Activated B cell treated with CpG ODN at 0.5 μM for 24 hours (primary cell): ENCODE data around the gene ALX3. TPM values are rescaled to one million over a fixed set of nuclear protein-coding genes. Genes with fewer than 3 reads are reported as not detected.

Source experiments
- ATAC-seq: fragments of 200-7000 bp; cut with Tn5 transposase; one replicate; pipeline ENCODE4 v1.10.0; 2021; ENCODE audit warnings: low read depth, mild to moderate bottlenecking, moderate library complexity
- CTCF ChIA-PET: fragments of 350-600 bp; sonication (Branson Sonifier 250); formaldehyde crosslinking; loops from one replicate; lab custom pipeline; 2021; ENCODE audit warnings: antibody characterized with exemption; lab: Charles Lee
- POLR2A ChIA-PET: fragments of 350-600 bp; sonication (Branson Sonifier 250); formaldehyde crosslinking; loops from one replicate; lab custom pipeline; 2021; ENCODE audit warnings: antibody characterized with exemption; lab: Charles Lee
- DNase-seq: peaks from one replicate; pipeline ENCODE4 v3.0.0; 2022
- H3K27ac Mint-ChIP-seq: one replicate; pipeline ENCODE4 v1.8.0; 2020; ENCODE audit warnings: mixed read lengths
- H3K27me3 Mint-ChIP-seq: one replicate; pipeline ENCODE4 v1.8.0; 2021; ENCODE audit warnings: mixed read lengths
- H3K36me3 Mint-ChIP-seq: one replicate; pipeline ENCODE4 v1.8.0; 2021; ENCODE audit warnings: low read depth, mixed read lengths
- H3K4me1 Mint-ChIP-seq: one replicate; pipeline ENCODE4 v1.8.0; 2021; ENCODE audit warnings: mixed read lengths
- H3K4me3 Mint-ChIP-seq: one replicate; pipeline ENCODE4 v1.8.0; 2020; ENCODE audit warnings: mild to moderate bottlenecking, mixed read lengths
- H3K9me3 Mint-ChIP-seq: one replicate; pipeline ENCODE4 v1.8.0; 2020; ENCODE audit warnings: mixed read lengths
- intact Hi-C: fragments of 100-400 bp; cut with micrococcal nuclease; formaldehyde crosslinking; loops from one replicate; pipeline ENCODE4 v1.15.1; 2024
- total RNA-seq: library from RNA; stranded (reverse); gene quantifications from 2 replicates; pipeline ENCODE4 v1.2.3, GENCODE V29; 2022
- TF ChIP-seq, protein P1 (sequence below): fragments of 200-600 bp; IDR thresholded peaks from one replicate; pipeline ENCODE4 v1.8.0; 2022; ENCODE audit warnings: antibody characterized with exemption, mild to moderate bottlenecking

The ALX3 gene
- total RNA-seq, 1 donor from 2014 or later = not detected

GRCh38 chr1:110057963-110058518 is 12.4 kb downstream of the ALX3 start:
- ATAC-seq = no peak
- H3K4me3 Mint-ChIP-seq = no peak overlapping the region
- intact Hi-C loops = no loop called here
- no peak for DNase-seq
- H3K4me1 Mint-ChIP-seq = no peaks in the 10 kb centered on the region
- no peak overlapping the region for H3K27ac Mint-ChIP-seq
- peaks cover 75% of the 10 kb centered on the region for H3K36me3 Mint-ChIP-seq
- ChIA-PET CTCF (interaction anchor here (1.0 kb wide), 1 partner anchor 12 kb away, joined by 3 read pairs; no protein-coding TSS in a partner anchor), POLR2A (no interaction called here)
- no peaks in the 10 kb centered on the region for H3K9me3 Mint-ChIP-seq
- TF ChIP-seq, protein P1, sequence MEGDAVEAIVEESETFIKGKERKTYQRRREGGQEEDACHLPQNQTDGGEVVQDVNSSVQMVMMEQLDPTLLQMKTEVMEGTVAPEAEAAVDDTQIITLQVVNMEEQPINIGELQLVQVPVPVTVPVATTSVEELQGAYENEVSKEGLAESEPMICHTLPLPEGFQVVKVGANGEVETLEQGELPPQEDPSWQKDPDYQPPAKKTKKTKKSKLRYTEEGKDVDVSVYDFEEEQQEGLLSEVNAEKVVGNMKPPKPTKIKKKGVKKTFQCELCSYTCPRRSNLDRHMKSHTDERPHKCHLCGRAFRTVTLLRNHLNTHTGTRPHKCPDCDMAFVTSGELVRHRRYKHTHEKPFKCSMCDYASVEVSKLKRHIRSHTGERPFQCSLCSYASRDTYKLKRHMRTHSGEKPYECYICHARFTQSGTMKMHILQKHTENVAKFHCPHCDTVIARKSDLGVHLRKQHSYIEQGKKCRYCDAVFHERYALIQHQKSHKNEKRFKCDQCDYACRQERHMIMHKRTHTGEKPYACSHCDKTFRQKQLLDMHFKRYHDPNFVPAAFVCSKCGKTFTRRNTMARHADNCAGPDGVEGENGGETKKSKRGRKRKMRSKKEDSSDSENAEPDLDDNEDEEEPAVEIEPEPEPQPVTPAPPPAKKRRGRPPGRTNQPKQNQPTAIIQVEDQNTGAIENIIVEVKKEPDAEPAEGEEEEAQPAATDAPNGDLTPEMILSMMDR = no peak
- no peaks in the 10 kb centered on the region for H3K27me3 Mint-ChIP-seq

DNA sequence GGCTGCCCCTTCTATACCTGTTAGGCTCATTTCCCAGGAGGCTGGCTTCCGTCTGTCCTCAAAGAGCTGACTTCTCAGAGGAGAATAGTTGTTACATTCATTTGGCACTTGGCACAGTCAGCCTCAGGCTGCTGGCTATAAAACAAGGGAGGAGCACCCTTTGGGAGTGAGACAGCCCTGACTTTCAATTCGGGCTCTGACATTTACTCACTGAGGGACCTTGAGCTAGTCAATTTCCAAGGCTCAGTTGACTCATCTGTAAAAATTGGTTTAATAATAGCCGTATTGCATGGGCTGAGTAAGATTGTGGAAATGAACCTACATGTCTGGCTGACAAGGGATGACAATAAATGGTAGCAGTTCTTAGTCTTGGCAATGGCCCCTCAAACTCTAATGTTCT is 13.7 kb downstream of the ALX3 start:
- Mint-ChIP-seq H3K36me3 (peaks cover 88% of the 10 kb centered on the region), H3K27ac (no peak overlapping the region), H3K4me3 (no peak overlapping the region), H3K9me3 (no peaks in the 10 kb centered on the region), H3K4me1 (no peaks in the 10 kb centered on the region), H3K27me3 (no peaks in the 10 kb centered on the region)
- TF ChIP-seq, protein P1 = no peak
- ChIA-PET CTCF (interaction anchor here (1.1 to 7.3 kb wide), 2 partner anchors 13 to 47 kb away, joined by 3 to 78 read pairs; no protein-coding TSS in a partner anchor), POLR2A (no interaction called here)
- DNase-seq = no peak
- intact Hi-C loops = no loop called here
- no peak for ATAC-seq

DNA sequence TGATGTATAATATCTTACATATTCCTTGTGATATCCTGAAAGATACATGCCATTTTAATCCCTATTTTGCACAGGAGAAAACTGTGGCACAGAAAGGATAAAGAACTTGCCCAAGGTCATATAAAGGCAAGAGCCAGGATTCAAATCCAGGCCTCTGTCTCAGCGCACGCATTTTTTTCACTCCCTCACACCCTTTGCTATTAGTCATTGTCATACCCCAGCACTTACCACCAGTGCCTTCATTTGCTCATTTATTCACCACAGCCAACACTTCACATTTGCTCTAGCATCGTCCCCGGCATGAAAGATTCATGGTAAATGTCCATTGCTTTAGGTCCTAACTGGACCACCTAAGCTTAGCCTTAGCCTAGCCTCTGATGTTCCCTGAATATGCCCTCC is 14.2 kb downstream of the ALX3 start:
- ATAC-seq = no peak
- H3K4me1 Mint-ChIP-seq = no peaks in the 10 kb centered on the region
- ChIA-PET POLR2A (no interaction called here), CTCF (interaction anchor here (1.1 to 7.3 kb wide), 2 partner anchors 12 to 48 kb away, joined by 3 to 78 read pairs; no protein-coding TSS in a partner anchor)
- intact Hi-C loops = no loop called here
- no peak overlapping the region for H3K4me3 Mint-ChIP-seq
- peaks cover 91% of the 10 kb centered on the region for H3K36me3 Mint-ChIP-seq
- no peak for DNase-seq
- H3K9me3 Mint-ChIP-seq = no peaks in the 10 kb centered on the region
- no peaks in the 10 kb centered on the region for H3K27me3 Mint-ChIP-seq
- no peak overlapping the region for H3K27ac Mint-ChIP-seq
- TF ChIP-seq, protein P1 = no peak

GRCh38 chr1:110055493-110056284 is 14.8 kb downstream of the ALX3 start:
- ChIA-PET CTCF (interaction anchor here (7.3 kb wide), 1 partner anchor 48 kb away, joined by 78 read pairs; no protein-coding TSS in a partner anchor), POLR2A (no interaction called here)
- Mint-ChIP-seq H3K36me3 (peaks cover 94% of the 10 kb centered on the region), H3K27me3 (no peaks in the 10 kb centered on the region), H3K4me1 (no peaks in the 10 kb centered on the region), H3K27ac (no peak overlapping the region), H3K4me3 (no peak overlapping the region), H3K9me3 (no peaks in the 10 kb centered on the region)
- no peak for DNase-seq
- intact Hi-C loops = no loop called here
- ATAC-seq = no peak
- TF ChIP-seq, protein P1 = no peak
